ENCODE measurements around the gene FAM47E.

The FAM47E gene

DNA sequence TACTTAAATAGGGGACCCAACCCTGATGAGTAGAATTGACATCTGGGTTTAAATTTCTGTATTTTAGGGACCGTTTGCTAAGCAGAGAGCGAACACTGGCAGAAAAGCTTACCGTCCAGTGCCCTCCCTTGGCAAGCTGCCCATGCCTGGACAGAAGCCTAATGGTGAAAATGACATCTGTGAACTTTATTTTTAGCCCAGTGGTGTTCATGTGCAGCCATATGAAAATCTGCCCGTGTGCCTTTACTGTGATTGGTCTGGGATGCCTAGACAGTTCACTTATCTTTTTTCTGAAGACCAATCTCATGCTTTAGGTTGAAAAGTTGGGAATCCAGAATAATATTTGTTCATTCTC lies 56.1 kb downstream of the FAM47E start:
- peaks cover 5 to 9% of the 10 kb centered on the region in 2 donors for H3K36me3 ChIP-seq (ENCODE audit: control insufficient read depth in 2 of 2, insufficient read depth in 2 of 2, low read length in 2 of 2)
- peak overlapping the region; percentile 83 to 91 for H3K4me3 ChIP-seq (ENCODE audit: low read length in 2 of 2)
- H3K27ac ChIP-seq (ENCODE audit: low read depth in 2 of 2, low read length in 2 of 2) = peak overlapping the region; percentile 90 to 92
- H3K9me3 ChIP-seq (ENCODE audit: control insufficient read depth in 2 of 2, low read length in 2 of 2) = no peaks in the 10 kb centered on the region
- H3K4me1 ChIP-seq (ENCODE audit: control insufficient read depth in 2 of 2, insufficient read depth in 2 of 2, low read length in 2 of 2) = peaks cover 36 to 38% of the 10 kb centered on the region in 2 donors
- peak overlapping the region; percentile 75 to 94 for H3K9ac ChIP-seq (ENCODE audit: low read depth in 1 of 2, low read length in 2 of 2)
- H3K27me3 ChIP-seq (ENCODE audit: control insufficient read depth in 2 of 2, insufficient read depth in 2 of 2, low read length in 2 of 2) = no peaks in the 10 kb centered on the region

DNA sequence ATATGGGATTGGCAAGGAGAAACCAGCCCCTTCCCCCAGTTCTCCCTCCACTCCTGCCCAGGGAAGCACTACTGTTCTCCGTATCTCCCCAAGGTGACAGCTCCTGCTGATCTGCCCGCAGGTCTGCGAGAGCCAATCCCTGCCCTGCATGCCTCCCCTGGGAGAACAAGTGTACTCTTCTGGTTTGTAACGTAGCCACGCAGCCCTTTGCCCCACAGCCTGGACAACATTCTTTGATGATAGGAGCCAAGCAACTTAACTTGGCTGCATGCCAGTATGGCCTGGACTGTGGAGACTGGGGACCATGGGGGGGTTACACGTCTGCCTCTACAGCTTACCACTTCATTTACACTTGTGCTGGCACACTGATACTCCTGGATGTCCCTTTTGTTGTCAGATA lies 57.0 kb downstream of the FAM47E start:
- no peak overlapping the region for H3K27ac ChIP-seq (ENCODE audit: low read depth in 2 of 2, low read length in 2 of 2)
- no peak overlapping the region for H3K9ac ChIP-seq (ENCODE audit: low read depth in 1 of 2, low read length in 2 of 2)
- H3K9me3 ChIP-seq (ENCODE audit: control insufficient read depth in 2 of 2, low read length in 2 of 2) = no peaks in the 10 kb centered on the region
- H3K4me3 ChIP-seq (ENCODE audit: low read length in 2 of 2) = peak overlapping the region in 1 of 2 donors; percentile 91
- peaks cover 33 to 38% of the 10 kb centered on the region in 2 donors for H3K4me1 ChIP-seq (ENCODE audit: control insufficient read depth in 2 of 2, insufficient read depth in 2 of 2, low read length in 2 of 2)
- no peaks in the 10 kb centered on the region for H3K27me3 ChIP-seq (ENCODE audit: control insufficient read depth in 2 of 2, insufficient read depth in 2 of 2, low read length in 2 of 2)
- peaks cover 5 to 9% of the 10 kb centered on the region in 2 donors for H3K36me3 ChIP-seq (ENCODE audit: control insufficient read depth in 2 of 2, insufficient read depth in 2 of 2, low read length in 2 of 2)

DNA sequence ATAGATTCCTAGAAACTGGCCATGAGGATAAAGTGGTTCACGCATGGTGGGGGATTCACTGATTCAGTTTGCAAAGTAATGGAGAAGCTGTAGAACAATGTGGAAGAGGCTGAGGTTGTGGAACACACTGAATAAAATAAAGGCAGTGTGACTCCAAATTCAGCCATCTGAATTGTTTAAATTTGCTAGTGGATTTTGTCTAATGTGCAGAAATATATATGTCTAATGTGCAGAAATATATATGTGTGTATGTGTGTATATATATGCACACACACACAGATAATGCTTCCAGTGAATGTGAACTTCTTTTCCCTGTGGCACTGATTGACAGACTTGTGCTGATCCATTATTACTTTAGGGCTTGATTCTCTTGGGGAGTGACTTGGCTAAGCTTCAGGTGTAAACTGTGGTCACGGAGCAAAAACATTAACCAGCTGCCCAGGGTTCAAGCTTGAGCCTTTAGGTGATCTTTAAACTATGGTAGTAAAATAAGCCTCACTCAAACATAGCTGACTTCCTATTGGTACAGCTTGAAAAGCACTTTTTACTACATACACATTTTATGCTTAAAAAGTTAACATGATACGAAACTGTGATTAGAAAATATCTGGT lies 58.5 kb downstream of the FAM47E start:
- no peaks in the 10 kb centered on the region for H3K9me3 ChIP-seq (ENCODE audit: control insufficient read depth in 2 of 2, low read length in 2 of 2)
- no peak overlapping the region for H3K9ac ChIP-seq (ENCODE audit: low read depth in 1 of 2, low read length in 2 of 2)
- H3K27me3 ChIP-seq (ENCODE audit: control insufficient read depth in 2 of 2, insufficient read depth in 2 of 2, low read length in 2 of 2) = no peaks in the 10 kb centered on the region
- peaks cover 5 to 9% of the 10 kb centered on the region in 2 donors for H3K36me3 ChIP-seq (ENCODE audit: control insufficient read depth in 2 of 2, insufficient read depth in 2 of 2, low read length in 2 of 2)
- no peak overlapping the region for H3K4me3 ChIP-seq (ENCODE audit: low read length in 2 of 2)
- no peak overlapping the region for H3K27ac ChIP-seq (ENCODE audit: low read depth in 2 of 2, low read length in 2 of 2)
- H3K4me1 ChIP-seq (ENCODE audit: control insufficient read depth in 2 of 2, insufficient read depth in 2 of 2, low read length in 2 of 2) = peaks cover 28 to 34% of the 10 kb centered on the region in 2 donors

DNA sequence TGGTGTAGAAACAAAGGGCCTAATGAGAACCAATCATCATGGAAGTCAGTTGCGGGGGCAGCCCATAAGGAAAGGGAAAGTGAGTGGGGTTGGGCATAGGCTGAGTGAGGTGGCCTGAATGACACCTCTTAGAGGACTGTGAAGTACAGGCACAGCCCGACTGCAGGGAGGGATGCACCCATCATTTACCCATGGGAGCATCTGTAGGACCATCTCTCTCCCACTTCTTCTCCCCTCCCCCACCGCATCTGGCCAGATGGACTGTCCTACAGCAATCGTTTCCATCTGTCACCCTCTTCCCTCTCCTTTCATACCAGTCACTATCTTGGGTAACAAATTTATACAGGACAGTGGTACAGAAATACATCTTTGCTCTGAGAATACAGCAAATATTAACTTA lies 59.2 kb downstream of the FAM47E start:
- Histone ChIP-seq H3K9me3 (ENCODE audit: control insufficient read depth in 2 of 2, low read length in 2 of 2) (peaks cover 0 to under 1% of the 10 kb centered on the region in 2 donors), H3K4me3 (ENCODE audit: low read length in 2 of 2) (no peak overlapping the region), H3K27ac (ENCODE audit: low read depth in 2 of 2, low read length in 2 of 2) (no peak overlapping the region)

DNA sequence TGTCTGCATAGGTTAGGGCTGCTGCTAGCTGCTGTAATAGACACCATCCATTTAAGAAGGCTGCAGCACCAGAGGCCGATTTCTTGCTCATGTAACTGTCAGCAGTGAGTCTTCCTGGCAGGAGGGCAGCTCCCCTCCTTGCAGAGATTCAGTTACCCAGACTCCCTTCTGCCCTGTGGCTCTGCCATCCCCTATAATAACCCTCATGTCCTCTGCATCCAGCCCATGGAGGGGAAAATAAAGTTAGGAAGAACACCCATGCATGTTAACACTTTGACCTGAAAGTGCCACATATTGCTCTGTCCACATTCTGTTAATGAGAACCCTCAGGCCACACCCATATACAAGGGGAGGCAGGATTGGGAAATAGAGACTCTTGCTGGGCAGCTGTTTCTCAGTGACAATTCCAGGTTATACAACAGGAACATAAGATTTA lies 60.4 kb downstream of the FAM47E start:
- Histone ChIP-seq H3K4me1 (ENCODE audit: control insufficient read depth in 2 of 2, insufficient read depth in 2 of 2, low read length in 2 of 2) (peaks cover 19 to 27% of the 10 kb centered on the region in 2 donors), H3K9ac (ENCODE audit: low read depth in 1 of 2, low read length in 2 of 2) (no peak overlapping the region), H3K4me3 (ENCODE audit: low read length in 2 of 2) (no peak overlapping the region), H3K27me3 (ENCODE audit: control insufficient read depth in 2 of 2, insufficient read depth in 2 of 2, low read length in 2 of 2) (no peaks in the 10 kb centered on the region), H3K27ac (ENCODE audit: low read depth in 2 of 2, low read length in 2 of 2) (no peak overlapping the region), H3K9me3 (ENCODE audit: control insufficient read depth in 2 of 2, low read length in 2 of 2) (peaks cover 0 to 2% of the 10 kb centered on the region in 2 donors), H3K36me3 (ENCODE audit: control insufficient read depth in 2 of 2, insufficient read depth in 2 of 2, low read length in 2 of 2) (peaks cover 5 to 9% of the 10 kb centered on the region in 2 donors)

More for the DNA sequence above, 59.2 kb downstream of the FAM47E start:
- Histone ChIP-seq H3K27me3 (ENCODE audit: control insufficient read depth in 2 of 2, insufficient read depth in 2 of 2, low read length in 2 of 2) (no peaks in the 10 kb centered on the region), H3K4me1 (ENCODE audit: control insufficient read depth in 2 of 2, insufficient read depth in 2 of 2, low read length in 2 of 2) (peaks cover 22 to 29% of the 10 kb centered on the region in 2 donors), H3K9ac (ENCODE audit: low read depth in 1 of 2, low read length in 2 of 2) (no peak overlapping the region), H3K36me3 (ENCODE audit: control insufficient read depth in 2 of 2, insufficient read depth in 2 of 2, low read length in 2 of 2) (peaks cover 5 to 9% of the 10 kb centered on the region in 2 donors)

DNA sequence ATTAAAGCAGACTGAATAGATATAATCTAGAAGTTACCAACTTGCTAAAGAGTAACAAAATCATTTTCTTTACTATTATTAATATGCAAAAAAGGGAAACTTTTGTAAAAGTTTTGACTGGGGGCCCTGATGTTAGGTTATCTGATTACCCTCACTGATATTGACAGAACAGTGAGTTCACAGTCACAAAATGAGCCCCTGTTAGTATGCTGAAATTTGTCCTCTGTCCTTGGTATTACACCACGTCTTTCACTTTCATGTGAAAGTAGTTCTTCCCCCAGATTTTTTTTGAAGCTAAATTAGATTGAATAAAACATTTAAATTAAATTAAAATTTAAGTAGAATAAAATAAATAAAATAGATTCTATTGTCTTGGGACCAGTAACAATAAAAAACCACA lies 60.9 kb downstream of the FAM47E start:
- H3K4me1 ChIP-seq (ENCODE audit: control insufficient read depth in 2 of 2, insufficient read depth in 2 of 2, low read length in 2 of 2) = peaks cover 16 to 25% of the 10 kb centered on the region in 2 donors
- H3K27me3 ChIP-seq (ENCODE audit: control insufficient read depth in 2 of 2, insufficient read depth in 2 of 2, low read length in 2 of 2) = no peaks in the 10 kb centered on the region
- H3K9ac ChIP-seq (ENCODE audit: low read depth in 1 of 2, low read length in 2 of 2) = no peak overlapping the region
- no peak overlapping the region for H3K4me3 ChIP-seq (ENCODE audit: low read length in 2 of 2)
- H3K9me3 ChIP-seq (ENCODE audit: control insufficient read depth in 2 of 2, low read length in 2 of 2) = peaks cover 0 to 2% of the 10 kb centered on the region in 2 donors
- no peak overlapping the region for H3K27ac ChIP-seq (ENCODE audit: low read depth in 2 of 2, low read length in 2 of 2)
- peaks cover 5 to 9% of the 10 kb centered on the region in 2 donors for H3K36me3 ChIP-seq (ENCODE audit: control insufficient read depth in 2 of 2, insufficient read depth in 2 of 2, low read length in 2 of 2)

DNA sequence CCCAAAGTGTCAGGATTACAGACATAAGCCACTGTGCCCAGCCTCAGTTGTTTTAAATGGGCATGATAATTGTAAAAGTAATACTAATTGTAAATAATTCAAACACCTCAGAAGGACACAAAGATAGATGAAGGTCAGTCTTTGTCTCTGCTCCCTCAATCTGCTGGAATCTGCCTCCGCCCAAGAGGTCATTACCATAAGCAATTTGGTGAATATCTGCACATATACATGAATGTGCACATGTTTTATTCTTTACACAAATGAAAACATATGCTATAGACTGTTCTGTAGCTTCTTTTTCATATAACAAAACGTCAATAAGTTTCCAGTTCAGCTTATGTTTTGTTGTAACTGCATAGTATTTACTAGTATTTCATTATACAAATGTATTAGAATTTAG lies 62.0 kb downstream of the FAM47E start:
- Histone ChIP-seq H3K27ac (ENCODE audit: low read depth in 2 of 2, low read length in 2 of 2) (no peak overlapping the region), H3K9ac (ENCODE audit: low read depth in 1 of 2, low read length in 2 of 2) (no peak overlapping the region), H3K36me3 (ENCODE audit: control insufficient read depth in 2 of 2, insufficient read depth in 2 of 2, low read length in 2 of 2) (peaks cover 5 to 9% of the 10 kb centered on the region in 2 donors), H3K4me1 (ENCODE audit: control insufficient read depth in 2 of 2, insufficient read depth in 2 of 2, low read length in 2 of 2) (peaks cover 13 to 17% of the 10 kb centered on the region in 2 donors), H3K9me3 (ENCODE audit: control insufficient read depth in 2 of 2, low read length in 2 of 2) (peaks cover 0 to 2% of the 10 kb centered on the region in 2 donors), H3K27me3 (ENCODE audit: control insufficient read depth in 2 of 2, insufficient read depth in 2 of 2, low read length in 2 of 2) (no peaks in the 10 kb centered on the region), H3K4me3 (ENCODE audit: low read length in 2 of 2) (no peak overlapping the region)

DNA sequence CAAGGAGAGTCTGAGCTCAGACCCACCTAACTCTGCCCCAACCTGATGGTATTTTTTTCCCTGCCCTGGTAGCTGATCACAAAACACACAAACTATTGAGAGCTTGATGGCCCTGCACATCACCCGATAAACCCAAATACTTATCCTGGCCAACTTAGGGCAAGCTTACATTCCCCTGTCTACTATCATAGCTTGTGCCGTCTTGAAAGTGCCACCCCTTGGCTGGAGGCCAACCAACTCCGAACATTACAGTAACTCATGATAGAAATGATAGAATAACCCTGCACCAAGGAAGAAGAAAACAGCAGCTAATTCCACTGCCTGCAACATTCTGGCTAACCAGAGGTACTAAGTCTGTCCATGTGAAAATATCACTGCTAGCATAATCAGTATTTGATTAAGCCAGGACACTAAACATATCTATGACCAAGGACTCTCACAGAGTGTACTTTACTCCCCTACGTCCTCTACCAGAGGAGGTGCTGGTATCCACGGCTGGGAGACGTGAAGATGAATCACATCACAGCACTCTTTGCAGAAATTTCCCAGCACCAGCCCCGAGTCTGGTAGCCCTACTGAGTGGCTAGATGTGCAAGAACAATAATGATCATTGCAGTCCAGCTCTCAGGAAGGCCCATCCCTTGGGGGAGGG lies 63.9 kb downstream of the FAM47E start:
- H3K9me3 ChIP-seq (ENCODE audit: control insufficient read depth in 2 of 2, low read length in 2 of 2) = peaks cover 0 to 2% of the 10 kb centered on the region in 2 donors
- no peak overlapping the region for H3K4me3 ChIP-seq (ENCODE audit: low read length in 2 of 2)
- H3K36me3 ChIP-seq (ENCODE audit: control insufficient read depth in 2 of 2, insufficient read depth in 2 of 2, low read length in 2 of 2) = peaks cover 0 to 4% of the 10 kb centered on the region in 2 donors
- no peaks in the 10 kb centered on the region for H3K27me3 ChIP-seq (ENCODE audit: control insufficient read depth in 2 of 2, insufficient read depth in 2 of 2, low read length in 2 of 2)
- no peak overlapping the region for H3K9ac ChIP-seq (ENCODE audit: low read depth in 1 of 2, low read length in 2 of 2)
- H3K4me1 ChIP-seq (ENCODE audit: control insufficient read depth in 2 of 2, insufficient read depth in 2 of 2, low read length in 2 of 2) = peaks cover 7 to 10% of the 10 kb centered on the region in 2 donors
- H3K27ac ChIP-seq (ENCODE audit: low read depth in 2 of 2, low read length in 2 of 2) = no peak overlapping the region

DNA sequence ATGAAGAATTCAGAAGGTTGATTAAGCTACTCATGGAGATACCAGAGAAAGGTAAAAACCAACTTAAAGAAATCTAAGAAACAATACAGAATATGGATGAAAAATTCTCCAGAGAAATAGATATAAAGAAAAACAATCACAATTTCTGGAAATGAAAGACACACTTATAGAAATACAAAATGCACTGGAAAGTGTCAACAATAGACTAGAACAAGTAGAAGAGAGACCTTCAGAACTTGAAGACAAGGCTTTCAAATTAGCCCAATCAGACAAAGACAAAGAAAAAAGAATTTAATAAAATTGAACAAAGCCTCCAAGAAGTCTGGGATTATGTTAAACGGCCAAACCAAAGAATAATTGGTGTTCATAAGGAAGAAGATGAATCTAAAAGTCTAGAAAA lies 64.6 kb downstream of the FAM47E start:
- H3K27me3 ChIP-seq (ENCODE audit: control insufficient read depth in 2 of 2, insufficient read depth in 2 of 2, low read length in 2 of 2) = no peaks in the 10 kb centered on the region
- no peak overlapping the region for H3K27ac ChIP-seq (ENCODE audit: low read depth in 2 of 2, low read length in 2 of 2)
- peaks cover 5 to 6% of the 10 kb centered on the region in 2 donors for H3K4me1 ChIP-seq (ENCODE audit: control insufficient read depth in 2 of 2, insufficient read depth in 2 of 2, low read length in 2 of 2)
- peaks cover 0 to 2% of the 10 kb centered on the region in 2 donors for H3K9me3 ChIP-seq (ENCODE audit: control insufficient read depth in 2 of 2, low read length in 2 of 2)
- no peak overlapping the region for H3K9ac ChIP-seq (ENCODE audit: low read depth in 1 of 2, low read length in 2 of 2)
- no peak overlapping the region for H3K4me3 ChIP-seq (ENCODE audit: low read length in 2 of 2)
- H3K36me3 ChIP-seq (ENCODE audit: control insufficient read depth in 2 of 2, insufficient read depth in 2 of 2, low read length in 2 of 2) = no peaks in the 10 kb centered on the region

DNA sequence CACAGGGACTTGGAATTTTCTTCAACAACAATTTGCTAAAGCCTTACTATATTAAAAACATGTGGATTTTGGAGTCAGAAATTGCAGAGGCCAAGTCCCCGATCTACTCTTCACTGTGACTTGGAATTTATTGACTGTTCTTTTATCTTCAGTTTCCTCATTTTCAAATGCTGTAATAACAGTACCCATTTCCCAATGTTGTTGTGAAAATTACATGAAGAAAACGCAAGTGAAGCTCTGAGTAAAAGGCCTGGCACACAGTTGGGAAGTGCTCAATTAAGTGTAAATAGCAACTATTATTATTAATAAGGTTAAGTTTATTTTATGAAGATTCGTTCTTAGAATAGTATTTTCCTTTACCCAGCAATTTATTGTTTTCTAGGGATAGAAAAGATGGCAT lies 70.7 kb downstream of the FAM47E start:
- H3K27ac ChIP-seq (ENCODE audit: low read depth in 2 of 2, low read length in 2 of 2) = no peak overlapping the region
- no peaks in the 10 kb centered on the region for H3K27me3 ChIP-seq (ENCODE audit: control insufficient read depth in 2 of 2, insufficient read depth in 2 of 2, low read length in 2 of 2)
- H3K9ac ChIP-seq (ENCODE audit: low read depth in 1 of 2, low read length in 2 of 2) = no peak overlapping the region
- H3K4me3 ChIP-seq (ENCODE audit: low read length in 2 of 2) = no peak overlapping the region
- H3K9me3 ChIP-seq (ENCODE audit: control insufficient read depth in 2 of 2, low read length in 2 of 2) = peaks cover 5 to 15% of the 10 kb centered on the region in 2 donors
- no peaks in the 10 kb centered on the region for H3K36me3 ChIP-seq (ENCODE audit: control insufficient read depth in 2 of 2, insufficient read depth in 2 of 2, low read length in 2 of 2)
- H3K4me1 ChIP-seq (ENCODE audit: control insufficient read depth in 2 of 2, insufficient read depth in 2 of 2, low read length in 2 of 2) = no peaks in the 10 kb centered on the region

All from mucosa of rectum (tissue), 2 donors.